DOHH2 (cell line): Measurements from ENCODE around the gene IQGAP1.
"Not testable (repeated sequence)": the region's sequence is repeated elsewhere in the genome, so short reads cannot be mapped to it uniquely, and the experiment has no call there.

Source experiments
- H3F3A ChIP-seq: fragments of 200-600 bp; sonication (generic), shearing (Covaris generic); 2 replicates; pipeline ENCODE4 v1.6.0; 2016; ENCODE audit warnings: antibody characterized with exemption, mild to moderate bottlenecking; ENCODE audit not compliant: control insufficient read depth, insufficient read depth
- H3K27ac ChIP-seq: fragments of 200-600 bp; sonication (generic); 2 replicates; pipeline ENCODE4 v1.5.1; 2014; ENCODE audit warnings: low read depth, mild to moderate bottlenecking, low read length, moderate library complexity
- H3K27me3 ChIP-seq: fragments of 200-600 bp; sonication (generic); 2 replicates; pipeline ENCODE4 v1.6.1; 2014; ENCODE audit warnings: mild to moderate bottlenecking, low read length, mixed read lengths; ENCODE audit not compliant: control insufficient read depth
- H3K36me3 ChIP-seq: fragments of 200-600 bp; sonication (generic); 2 replicates; pipeline ENCODE4 v1.6.1; 2014; ENCODE audit warnings: mild to moderate bottlenecking, low read length, moderate library complexity, mixed read lengths; ENCODE audit not compliant: control insufficient read depth
- H3K4me1 ChIP-seq: fragments of 200-600 bp; sonication (generic); 2 replicates; pipeline ENCODE4 v1.6.1; 2014; ENCODE audit warnings: mild to moderate bottlenecking, low read length, mixed read lengths; ENCODE audit not compliant: control insufficient read depth
- H3K4me2 ChIP-seq: fragments of 200-600 bp; sonication (generic); 2 replicates; pipeline ENCODE4 v1.6.0; 2014; ENCODE audit warnings: mild to moderate bottlenecking, low read length, moderate library complexity
- H3K4me3 ChIP-seq: fragments of 200-600 bp; sonication (generic); 2 replicates; pipeline ENCODE4 v1.5.1; 2014; ENCODE audit warnings: mild to moderate bottlenecking, low read length, mixed read lengths
- H3K79me2 ChIP-seq: fragments of 200-600 bp; sonication (generic); 2 replicates; pipeline ENCODE4 v1.6.1; 2014; ENCODE audit warnings: mild to moderate bottlenecking, low read length, mixed read lengths; ENCODE audit not compliant: control insufficient read depth
- H3K9me2 ChIP-seq: fragments of 200-600 bp; sonication (generic); replicated peaks from 2 replicates; pipeline ENCODE4 v1.6.1; 2014; ENCODE audit warnings: mild to moderate bottlenecking, low read length, mixed read lengths; ENCODE audit not compliant: control insufficient read depth
- H3K9me3 ChIP-seq: fragments of 200-600 bp; sonication (generic); 2 replicates; pipeline ENCODE4 v1.6.1; 2014; ENCODE audit warnings: antibody characterized with exemption, low read length, mixed read lengths; ENCODE audit not compliant: control insufficient read depth, insufficient read depth
- H4K20me1 ChIP-seq: fragments of 200-600 bp; sonication (generic); 2 replicates; pipeline ENCODE4 v1.6.0; 2014; ENCODE audit warnings: low read depth, mild to moderate bottlenecking, antibody characterized with exemption, low read length, moderate library complexity; ENCODE audit not compliant: control insufficient read depth, insufficient read depth
- EZH2phosphoT487 ChIP-seq: fragments of 200-600 bp; sonication (generic); IDR thresholded peaks from 2 replicates; pipeline ENCODE4 v1.6.1; 2017; ENCODE audit warnings: borderline replicate concordance, mild to moderate bottlenecking, antibody characterized with exemption, low read length, moderate library complexity, mixed read lengths
- TF ChIP-seq, protein P1 (sequence below): fragments of 200-600 bp; sonication (generic); IDR thresholded peaks from one replicate; pipeline ENCODE4 v1.5.1; 2014; ENCODE audit warnings: antibody characterized with exemption, mild to moderate bottlenecking, low read depth, low read length; ENCODE audit not compliant: poor library complexity, severe bottlenecking

Gene IQGAP1

DNA sequence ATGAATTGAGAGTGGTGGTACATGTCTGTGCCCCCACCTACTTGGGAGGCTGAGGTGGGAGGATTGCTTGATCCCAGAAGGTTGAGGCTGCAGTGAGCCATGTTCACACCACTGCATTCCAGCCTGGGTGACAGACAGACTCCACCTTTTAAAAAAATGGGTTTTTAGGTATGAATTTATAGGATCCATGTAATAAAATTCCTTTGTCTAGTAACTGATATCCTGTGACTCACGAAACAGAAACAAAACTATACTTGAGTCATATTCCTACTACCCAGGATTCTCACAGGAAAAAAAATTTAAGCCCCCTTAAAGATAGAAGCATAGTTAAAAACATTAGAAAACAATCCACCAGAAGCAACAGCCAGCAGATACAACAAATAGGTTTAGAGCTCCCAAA lies 131.6 kb downstream of the IQGAP1 start:
- H3K36me3 ChIP-seq: no peaks in the 10 kb centered on the region
- H3K9me3 ChIP-seq: no peaks in the 10 kb centered on the region
- no peak overlapping the region for H3K4me3 ChIP-seq
- no peaks in the 10 kb centered on the region for H3F3A ChIP-seq
- no peaks in the 10 kb centered on the region for H3K9me2 ChIP-seq
- TF ChIP-seq, protein P1, sequence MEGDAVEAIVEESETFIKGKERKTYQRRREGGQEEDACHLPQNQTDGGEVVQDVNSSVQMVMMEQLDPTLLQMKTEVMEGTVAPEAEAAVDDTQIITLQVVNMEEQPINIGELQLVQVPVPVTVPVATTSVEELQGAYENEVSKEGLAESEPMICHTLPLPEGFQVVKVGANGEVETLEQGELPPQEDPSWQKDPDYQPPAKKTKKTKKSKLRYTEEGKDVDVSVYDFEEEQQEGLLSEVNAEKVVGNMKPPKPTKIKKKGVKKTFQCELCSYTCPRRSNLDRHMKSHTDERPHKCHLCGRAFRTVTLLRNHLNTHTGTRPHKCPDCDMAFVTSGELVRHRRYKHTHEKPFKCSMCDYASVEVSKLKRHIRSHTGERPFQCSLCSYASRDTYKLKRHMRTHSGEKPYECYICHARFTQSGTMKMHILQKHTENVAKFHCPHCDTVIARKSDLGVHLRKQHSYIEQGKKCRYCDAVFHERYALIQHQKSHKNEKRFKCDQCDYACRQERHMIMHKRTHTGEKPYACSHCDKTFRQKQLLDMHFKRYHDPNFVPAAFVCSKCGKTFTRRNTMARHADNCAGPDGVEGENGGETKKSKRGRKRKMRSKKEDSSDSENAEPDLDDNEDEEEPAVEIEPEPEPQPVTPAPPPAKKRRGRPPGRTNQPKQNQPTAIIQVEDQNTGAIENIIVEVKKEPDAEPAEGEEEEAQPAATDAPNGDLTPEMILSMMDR: no peak
- no peak for TF ChIP-seq EZH2phosphoT487
- H3K4me1 ChIP-seq: peaks cover 7% of the 10 kb centered on the region
- no peaks in the 10 kb centered on the region for H3K27me3 ChIP-seq
- H4K20me1 ChIP-seq: no peaks in the 10 kb centered on the region
- no peak overlapping the region for H3K27ac ChIP-seq
- no peaks in the 10 kb centered on the region for H3K79me2 ChIP-seq
- H3K4me2 ChIP-seq: no peak overlapping the region

DNA sequence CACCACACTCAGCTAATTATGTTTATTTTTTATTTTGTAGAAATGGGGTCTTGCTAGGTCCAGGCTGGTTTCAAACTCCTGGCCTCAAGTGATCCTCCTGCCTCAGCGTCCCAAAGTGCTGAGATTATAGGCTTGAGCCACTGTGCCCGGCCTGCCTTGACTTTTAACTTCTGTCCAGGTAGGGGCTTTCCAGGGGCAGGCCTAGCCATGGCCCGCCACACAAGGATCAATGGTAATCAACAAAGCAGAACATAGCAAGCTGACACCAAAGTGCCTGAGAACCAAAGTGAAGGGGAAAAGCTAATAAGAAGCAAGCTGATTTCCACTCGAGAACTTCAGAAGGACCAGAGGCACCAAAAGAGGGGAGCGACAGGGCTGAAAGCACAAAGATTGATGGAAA lies 132.3 kb downstream of the IQGAP1 start:
- H4K20me1 ChIP-seq: no peaks in the 10 kb centered on the region
- H3K79me2 ChIP-seq: no peaks in the 10 kb centered on the region
- H3K9me2 ChIP-seq: no peaks in the 10 kb centered on the region
- no peak overlapping the region for H3K27ac ChIP-seq
- no peaks in the 10 kb centered on the region for H3K27me3 ChIP-seq
- no peak overlapping the region for H3K4me3 ChIP-seq
- H3K4me1 ChIP-seq: peaks cover 7% of the 10 kb centered on the region
- no peak overlapping the region for H3K4me2 ChIP-seq
- no peak for TF ChIP-seq EZH2phosphoT487
- TF ChIP-seq, protein P1: no peak
- no peaks in the 10 kb centered on the region for H3K9me3 ChIP-seq
- H3F3A ChIP-seq: no peaks in the 10 kb centered on the region
- no peaks in the 10 kb centered on the region for H3K36me3 ChIP-seq

DNA sequence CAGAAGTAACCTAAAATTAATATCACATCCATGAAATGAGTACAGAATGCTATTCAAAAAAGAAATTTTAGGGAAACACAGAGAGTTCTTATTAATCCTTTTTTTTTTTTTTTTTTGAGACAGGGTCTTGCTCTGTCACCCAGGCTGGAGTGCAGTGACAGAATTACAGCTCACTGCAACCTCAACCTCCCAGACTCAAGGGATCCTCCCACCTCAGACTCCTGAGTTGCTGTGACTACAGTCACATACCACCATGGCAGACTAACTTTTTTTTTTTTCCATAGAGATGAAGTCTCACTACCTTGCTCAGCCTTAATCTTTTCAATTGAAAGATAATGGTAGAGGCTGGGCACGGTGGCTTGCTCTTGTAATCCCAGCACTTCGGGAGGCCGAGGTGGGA lies 135.3 kb downstream of the IQGAP1 start:
- H3K27ac ChIP-seq: no peak overlapping the region
- H3K27me3 ChIP-seq: no peaks in the 10 kb centered on the region
- H3K4me3 ChIP-seq: no peak overlapping the region
- no peaks in the 10 kb centered on the region for H3K36me3 ChIP-seq
- H3K4me2 ChIP-seq: no peak overlapping the region
- H3K4me1 ChIP-seq: no peaks in the 10 kb centered on the region
- TF ChIP-seq EZH2phosphoT487: no peak
- TF ChIP-seq, protein P1: no peak
- H3K9me3 ChIP-seq: no peaks in the 10 kb centered on the region
- H3K9me2 ChIP-seq: no peaks in the 10 kb centered on the region
- H3F3A ChIP-seq: no peaks in the 10 kb centered on the region
- H3K79me2 ChIP-seq: no peaks in the 10 kb centered on the region
- no peaks in the 10 kb centered on the region for H4K20me1 ChIP-seq

DNA sequence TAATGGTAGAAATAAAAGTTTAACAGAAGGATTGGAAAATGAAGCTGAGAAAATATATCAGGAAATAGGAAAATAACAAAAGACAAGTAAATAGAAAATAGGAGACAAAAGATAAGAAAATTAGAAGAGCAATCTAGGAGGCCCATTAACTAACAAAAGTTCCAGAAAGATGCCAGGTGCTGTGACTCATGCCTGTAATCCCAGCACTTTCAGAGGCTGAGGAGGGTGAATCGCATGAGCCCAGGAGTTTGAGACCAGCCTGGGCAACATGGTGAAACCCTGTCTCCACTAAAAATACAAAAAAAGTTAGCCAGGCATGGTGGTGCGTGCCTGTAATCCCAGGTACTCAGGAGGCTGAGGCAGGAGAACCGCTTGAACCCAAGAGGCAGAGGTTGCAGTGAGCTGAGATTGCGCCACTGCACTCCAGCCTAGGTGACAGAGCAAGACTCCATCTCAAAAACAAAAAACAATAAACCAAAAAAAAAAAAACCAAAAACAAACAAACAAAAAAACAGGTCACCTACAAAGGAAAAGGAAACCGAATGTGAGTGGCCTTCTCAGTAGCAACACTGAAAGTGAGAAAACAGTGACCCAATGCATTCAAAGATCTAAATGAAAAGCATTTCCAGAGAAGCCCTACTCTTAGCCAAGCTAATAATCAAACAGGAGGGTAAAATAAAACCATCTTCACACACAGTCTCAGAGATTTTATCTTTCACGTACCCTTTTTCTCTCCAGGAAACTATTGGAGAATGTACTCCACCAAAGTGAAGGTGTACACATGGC lies 136.2 kb downstream of the IQGAP1 start:
- not testable (repeated sequence) for H4K20me1 ChIP-seq, H3K36me3 ChIP-seq, H3K9me3 ChIP-seq, H3F3A ChIP-seq, H3K79me2 ChIP-seq, H3K4me2 ChIP-seq, H3K9me2 ChIP-seq, H3K4me1 ChIP-seq, H3K27me3 ChIP-seq, H3K4me3 ChIP-seq, H3K27ac ChIP-seq
